GM18505 (cell line): ENCODE measurements around the gene CDYL.

Experiments
- ATAC-seq: cut with Tn5 transposase; IDR thresholded peaks from one replicate; pipeline ENCODE4 v1.9.1; 2021; ENCODE audit not compliant: unreplicated experiment
- POLR2A ChIP-seq: IDR thresholded peaks from 4 replicates; pipeline ENCODE4 v1.6.1; 2011; ENCODE audit warnings: borderline replicate concordance; ENCODE audit not compliant: insufficient read depth, insufficient read length; ENCODE audit errors: extremely low read depth

CDYL gene

DNA sequence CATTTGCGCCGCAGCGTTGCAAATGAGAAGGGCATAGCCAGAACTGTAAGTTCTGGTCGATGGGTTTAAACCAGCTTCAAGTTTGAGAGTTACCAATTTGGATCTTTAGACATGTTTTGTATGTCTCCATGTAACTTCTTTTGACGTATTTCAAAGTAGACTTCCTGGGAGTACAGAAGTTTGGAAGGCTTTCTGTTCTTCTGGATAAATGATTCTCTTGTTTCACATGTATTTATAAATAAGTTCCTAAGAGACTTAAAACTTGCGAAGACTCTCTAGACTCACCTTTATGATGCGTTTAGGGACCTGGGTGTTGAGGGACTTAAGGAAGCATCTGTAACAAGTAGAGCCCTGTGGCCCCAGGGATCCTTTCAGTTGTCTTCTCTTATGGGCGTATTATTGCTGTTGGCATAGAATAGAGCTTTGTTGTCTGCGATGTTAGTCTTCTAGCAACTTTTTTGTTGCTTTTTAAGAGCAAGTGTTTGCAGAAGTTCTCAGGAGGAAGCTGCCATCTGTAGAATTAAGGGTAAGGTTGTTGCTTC is 1.3 kb downstream of the CDYL start:
- ATAC-seq: no peak
- TF ChIP-seq POLR2A: no peak

DNA sequence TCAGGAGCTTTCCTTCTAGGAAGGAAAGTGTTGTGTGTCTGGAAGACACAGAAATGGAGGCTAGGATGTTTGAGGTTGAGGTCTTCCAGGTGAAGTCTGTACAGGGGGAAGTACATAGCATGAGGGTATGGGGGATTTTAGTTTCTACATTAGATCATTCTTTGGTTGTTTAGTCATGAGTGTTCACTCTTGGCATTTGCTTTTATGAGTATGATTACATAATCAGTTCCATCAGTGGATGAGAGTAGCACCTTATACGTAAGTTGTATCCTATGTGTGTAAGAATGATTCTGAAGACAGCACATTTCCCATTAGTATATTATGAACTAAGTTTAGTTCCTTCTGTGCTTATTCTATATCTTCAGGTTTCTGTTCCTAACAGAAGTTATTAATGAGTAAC is 1.9 kb downstream of the CDYL start:
- no peak for TF ChIP-seq POLR2A
- no peak for ATAC-seq

DNA sequence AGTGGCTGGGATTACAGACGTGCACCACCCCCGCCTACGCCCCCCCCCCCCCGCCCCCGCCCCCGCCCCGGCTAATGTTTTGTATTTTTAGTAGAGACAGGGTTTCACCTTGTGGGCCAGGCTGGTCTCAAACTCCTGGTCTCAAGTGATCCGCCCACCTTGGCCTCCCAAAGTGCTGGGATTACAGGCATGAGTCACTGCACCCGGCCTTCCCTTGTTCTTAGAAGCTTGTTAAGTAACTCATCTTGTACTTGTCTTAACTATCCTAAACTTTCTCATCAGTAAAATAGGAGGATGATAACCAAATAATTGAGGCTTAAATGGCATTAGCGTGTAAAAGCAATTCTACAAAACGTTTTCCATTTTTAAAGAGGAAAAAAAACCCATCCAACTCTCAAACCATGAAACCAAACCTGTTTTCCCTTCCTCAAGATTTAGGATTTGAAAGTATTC is 4.2 kb downstream of the CDYL start:
- TF ChIP-seq POLR2A: no peak

DNA sequence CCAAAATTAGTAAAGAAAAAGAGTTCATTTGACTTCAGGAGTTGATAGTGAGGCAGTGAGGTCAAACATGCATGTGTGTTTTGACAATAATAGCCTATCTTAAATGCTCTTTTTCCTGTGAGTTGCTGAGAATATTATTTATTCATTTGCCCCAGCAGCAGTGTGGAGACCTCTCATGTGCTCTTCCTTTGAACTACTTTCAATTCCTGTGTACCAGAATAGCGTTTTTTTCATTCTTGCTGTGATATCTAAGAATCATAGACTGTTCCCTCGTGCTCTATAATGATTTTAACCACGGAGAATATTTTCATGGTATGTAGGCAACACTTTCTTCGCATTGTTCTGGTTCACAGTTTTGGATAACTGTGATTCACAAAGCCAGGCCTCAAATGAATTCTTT is 5.2 kb downstream of the CDYL start:
- no peak for ATAC-seq
- no peak for TF ChIP-seq POLR2A

More for the DNA sequence above, 4.2 kb downstream of the CDYL start:
- ATAC-seq: no peak

DNA sequence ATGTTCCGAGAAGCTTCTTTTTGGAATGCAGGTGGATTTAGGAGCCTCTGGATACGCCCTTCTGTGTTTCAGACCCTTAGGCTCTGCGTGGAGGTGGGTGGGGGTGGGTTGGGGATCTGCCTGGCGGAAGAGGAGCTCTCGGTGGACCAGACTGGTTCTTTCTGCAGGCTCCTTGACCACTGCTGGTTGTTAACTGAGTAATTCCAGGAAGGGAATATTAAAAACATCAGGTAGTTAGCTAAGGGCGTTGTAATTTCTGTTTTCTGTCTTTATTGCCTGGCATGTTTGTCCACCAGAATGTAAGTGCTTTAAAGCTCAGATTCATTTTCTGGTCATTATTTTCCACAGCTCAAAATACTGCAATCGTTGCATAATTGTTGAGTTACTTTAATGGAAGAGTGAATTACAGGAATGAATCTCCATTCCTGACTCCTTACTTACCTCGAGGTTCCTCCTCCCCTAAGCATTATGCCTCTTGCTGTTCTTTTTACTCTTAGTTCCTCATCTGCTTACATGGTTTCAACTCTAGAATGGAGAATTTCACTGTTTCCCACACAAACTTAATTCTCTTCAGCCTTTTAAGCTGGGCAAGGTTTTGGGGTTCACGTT is 5.9 kb downstream of the CDYL start:
- TF ChIP-seq POLR2A: no peak

DNA sequence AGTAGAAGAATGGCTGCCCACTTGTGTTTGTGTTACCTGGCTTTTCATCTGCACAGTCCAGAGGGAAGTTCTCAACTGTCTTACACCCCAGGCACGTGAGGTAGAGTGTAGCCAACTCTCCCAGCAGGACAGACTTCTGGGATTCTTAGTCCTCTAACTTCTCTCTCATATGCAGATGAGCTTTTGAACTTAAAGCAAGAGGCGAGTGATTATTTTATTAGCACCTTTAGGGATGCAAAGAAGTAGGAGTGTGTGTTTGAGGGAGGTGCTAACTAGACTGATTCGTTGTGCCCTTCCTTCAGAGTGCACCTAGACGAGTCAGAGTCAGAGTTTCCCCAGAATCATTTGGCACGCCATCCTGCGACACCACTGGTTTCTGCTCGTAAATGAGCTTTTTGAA is 10.8 kb downstream of the CDYL start:
- TF ChIP-seq POLR2A: no peak
- ATAC-seq: no peak

More for the DNA sequence above, 5.9 kb downstream of the CDYL start:
- no peak for ATAC-seq

DNA sequence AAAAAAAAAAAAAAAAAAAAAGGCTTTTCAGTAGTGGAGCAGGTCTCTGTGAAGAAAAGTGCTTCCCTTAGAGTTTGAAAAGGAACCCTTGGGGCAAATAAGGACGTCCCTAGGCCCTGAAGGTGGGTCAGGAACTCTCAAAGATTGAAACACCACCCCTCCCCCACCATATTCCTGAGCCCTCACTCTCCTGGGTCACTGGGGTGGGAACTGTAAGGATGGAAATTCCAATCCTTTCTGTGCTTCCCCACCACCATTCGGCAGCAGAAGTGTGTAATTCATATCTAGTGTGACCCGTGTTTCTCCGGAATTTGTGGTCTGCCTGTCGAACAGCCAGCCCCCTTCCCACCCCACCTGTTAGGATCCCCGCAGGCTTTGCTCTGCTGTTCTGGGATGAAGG is 12.3 kb downstream of the CDYL start:
- no peak for TF ChIP-seq POLR2A
- ATAC-seq: no peak

DNA sequence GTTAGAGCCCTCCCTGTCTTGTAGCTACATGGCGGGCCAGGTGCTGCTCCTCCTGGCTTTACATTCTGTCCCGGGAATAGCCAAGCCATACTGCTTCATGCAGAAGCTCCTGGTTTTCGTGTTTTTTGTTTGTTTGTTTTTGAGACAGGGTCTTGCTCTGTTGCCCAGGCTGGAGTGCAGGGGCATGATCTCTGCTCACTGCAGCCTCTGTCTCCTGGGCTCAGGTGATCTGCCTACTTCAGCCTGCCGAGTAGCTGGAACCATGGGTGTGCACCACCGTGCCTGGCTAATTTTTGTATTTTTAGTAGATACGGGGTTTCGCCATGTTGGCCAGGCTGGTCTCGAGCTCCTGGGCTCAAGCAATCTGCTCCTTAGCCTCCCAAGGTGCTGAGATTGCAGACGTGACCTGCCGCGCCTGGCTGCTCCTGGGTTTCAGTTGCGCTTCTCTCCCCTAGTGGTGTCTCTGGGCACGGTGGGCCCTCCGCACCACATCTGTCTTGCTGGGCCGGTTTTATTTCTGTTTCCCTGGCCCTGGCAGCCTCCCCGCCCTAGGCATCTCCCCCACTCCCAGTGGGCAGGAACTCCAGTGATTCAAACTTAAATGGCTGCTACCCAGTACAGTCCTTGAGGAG is 12.9 kb downstream of the CDYL start:
- ATAC-seq: peak; percentile 92

DNA sequence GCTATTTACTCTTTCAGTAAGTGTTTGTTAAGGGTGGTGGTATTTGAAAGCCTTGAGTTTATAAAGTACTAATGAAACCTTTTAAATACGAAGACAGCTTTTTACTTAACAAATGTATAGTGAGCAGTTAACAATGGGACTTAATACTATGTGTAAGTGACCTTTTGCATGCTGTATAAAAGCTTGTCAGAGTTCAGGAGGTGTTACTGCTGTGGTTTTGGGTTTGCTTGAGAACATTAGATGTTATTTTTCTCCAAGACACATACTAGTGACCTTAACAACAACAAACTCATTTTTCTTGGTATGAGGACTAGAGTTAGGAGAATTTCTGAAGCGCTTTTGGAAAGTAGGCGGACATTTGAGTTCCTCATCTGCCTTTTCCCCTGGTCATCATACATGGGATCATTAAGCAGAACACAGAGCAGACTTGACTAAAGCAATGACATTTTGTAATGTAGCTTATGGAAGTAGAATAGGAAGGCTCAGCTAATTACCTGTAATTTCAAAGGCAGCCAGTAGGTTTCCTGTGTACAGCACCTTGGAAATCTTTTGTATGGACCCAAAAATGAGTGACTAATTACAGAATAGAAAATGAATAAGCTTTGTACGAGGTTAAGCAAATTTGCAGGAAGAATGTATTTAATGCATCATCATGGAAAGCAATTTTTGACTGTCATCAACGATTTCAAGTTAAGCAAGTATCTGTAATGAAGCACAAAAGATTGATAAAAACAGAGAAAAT is 14.1 kb downstream of the CDYL start:
- ATAC-seq: no peak
- TF ChIP-seq POLR2A: no peak

More for the DNA sequence above, 12.9 kb downstream of the CDYL start:
- no peak for TF ChIP-seq POLR2A

GRCh38 chr6:4794140-4794707 is 18.0 kb downstream of the CDYL start:
- TF ChIP-seq POLR2A: no peak

DNA sequence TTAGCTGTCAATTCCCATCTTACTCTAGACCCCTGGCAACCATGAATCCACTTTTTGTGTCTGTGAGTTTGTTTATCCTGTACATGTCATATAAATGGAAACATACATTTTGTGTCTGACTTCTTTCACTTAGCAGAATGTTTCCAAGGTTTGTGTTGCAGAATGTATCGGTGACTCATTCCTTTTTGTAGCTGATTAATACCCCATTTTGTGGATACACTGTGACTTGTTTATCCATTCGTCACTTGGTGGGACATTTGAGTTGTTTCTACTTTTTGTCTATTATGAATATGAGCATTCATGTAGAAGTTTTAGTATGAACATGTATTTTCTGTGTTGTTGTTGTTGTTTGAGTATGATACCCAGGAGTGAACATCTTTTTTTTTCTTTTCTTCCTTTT is 21.4 kb downstream of the CDYL start:
- no peak for ATAC-seq

More at GRCh38 chr6:4794140-4794707, 18.0 kb downstream of the CDYL start:
- ATAC-seq: no peak

DNA sequence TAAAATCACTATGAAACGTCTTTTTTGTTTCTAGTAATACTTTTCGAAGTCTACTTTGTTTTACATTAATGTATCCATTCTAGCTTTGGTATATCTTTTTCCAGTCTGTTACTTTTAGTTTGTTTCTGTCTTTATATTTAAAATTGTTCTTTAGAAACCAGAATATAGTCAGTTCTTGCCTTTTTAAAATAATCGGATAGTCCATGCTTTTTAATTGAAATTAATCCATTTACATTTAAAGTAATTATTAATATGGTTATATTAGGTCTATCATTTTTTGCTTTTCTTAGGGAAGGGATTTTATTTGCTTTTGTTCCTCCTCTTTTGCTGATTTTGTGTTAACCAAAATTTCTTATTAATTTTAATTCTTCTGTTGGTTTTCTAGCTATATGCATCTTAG is 23.7 kb downstream of the CDYL start:
- TF ChIP-seq POLR2A: no peak
- ATAC-seq: no peak

More for the DNA sequence above, 21.4 kb downstream of the CDYL start:
- TF ChIP-seq POLR2A: no peak

DNA sequence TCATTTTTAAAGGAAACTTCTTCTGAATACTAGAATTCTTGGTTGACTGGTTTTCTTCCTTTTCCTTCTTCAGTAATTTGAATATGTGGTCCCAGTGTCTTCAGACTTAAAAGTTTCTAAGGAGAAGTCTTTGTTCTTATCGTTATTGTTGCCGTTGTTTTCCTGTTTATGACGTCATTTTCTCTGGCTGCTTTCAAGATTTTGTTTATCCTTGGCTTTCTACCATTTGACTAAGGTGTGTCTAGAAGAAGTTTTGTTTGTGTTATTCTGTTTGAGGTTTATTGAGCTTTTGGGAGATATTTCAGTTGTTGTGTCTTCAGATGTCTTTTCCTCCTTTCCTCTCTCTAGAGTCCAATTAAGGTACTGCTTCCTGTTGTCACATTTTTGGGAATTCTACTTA is 24.5 kb downstream of the CDYL start:
- TF ChIP-seq POLR2A: no peak
- no peak for ATAC-seq

- TF ChIP-seq POLR2A: no peak
- peak; percentile 58 for ATAC-seq
These were observed 25.4 kb downstream of the CDYL start for GRCh38 chr6:4801491-4802110.
